Thoracic aorta (tissue), 2 donors: ENCODE measurements around the gene GAD2. TPM values are rescaled to one million over a fixed set of nuclear protein-coding genes. Genes with fewer than 3 reads are reported as not detected.

Experiments used
- ATAC-seq: fragments of 150-250 bp; one replicate; pipeline ENCODE4 v1.8.0; 2017; ENCODE audit warnings: low read depth; ENCODE audit not compliant: insufficient number of reproducible peaks, low FRiP score
- DNase-seq: peaks from one replicate; pipeline ENCODE4 v3.0.0-alpha.2; 2020; ENCODE audit warnings: low spot score
- H3K27ac ChIP-seq, 2 donors: fragments of 200-600 bp; sonication (generic); 1 replicate in 1 of 2; 2 replicates in 1 of 2; pipeline ENCODE4 v1.5.1; 2016; ENCODE audit warnings: mild to moderate bottlenecking in 2 of 2, moderate library complexity in 2 of 2
- H3K27me3 ChIP-seq: fragments of 200-600 bp; sonication (generic); replicated peaks from 2 replicates; pipeline ENCODE4 v1.6.0; 2016; ENCODE audit warnings: mild to moderate bottlenecking; ENCODE audit not compliant: insufficient read depth
- H3K36me3 ChIP-seq: fragments of 200-600 bp; sonication (generic); one replicate; pipeline ENCODE4 v1.5.1; 2016
- H3K4me1 ChIP-seq, 2 donors: fragments of 200-600 bp; sonication (generic); 1 replicate in 1 of 2; 2 replicates in 1 of 2; pipeline versions ENCODE4 v1.5.1 to v1.6.0; 2016; ENCODE audit warnings: low read depth in 2 of 2, mild to moderate bottlenecking in 1 of 2; ENCODE audit not compliant: control insufficient read depth in 1 of 2
- H3K4me3 ChIP-seq: fragments of 200-600 bp; sonication (generic); 2 replicates; pipeline ENCODE4 v1.5.1; 2016; ENCODE audit warnings: mild to moderate bottlenecking
- H3K9me3 ChIP-seq: fragments of 200-600 bp; sonication (generic); 2 replicates; pipeline ENCODE4 v1.5.1; 2016
- CTCF ChIP-seq: fragments of 200-600 bp; sonication (generic); IDR thresholded peaks from one replicate; pipeline ENCODE4 v1.5.1; 2019; ENCODE audit warnings: antibody characterized with exemption
- total RNA-seq, 2 donors: library from RNA; depleted of rRNA; stranded (reverse); fragments of >200 nt; gene quantifications; one replicate each; pipeline versions ENCODE4 v1.1.0 to v1.2.3, GENCODE V29; 2016

The GAD2 gene
- total RNA-seq, 2 donors from 2014 or later = not detected

DNA sequence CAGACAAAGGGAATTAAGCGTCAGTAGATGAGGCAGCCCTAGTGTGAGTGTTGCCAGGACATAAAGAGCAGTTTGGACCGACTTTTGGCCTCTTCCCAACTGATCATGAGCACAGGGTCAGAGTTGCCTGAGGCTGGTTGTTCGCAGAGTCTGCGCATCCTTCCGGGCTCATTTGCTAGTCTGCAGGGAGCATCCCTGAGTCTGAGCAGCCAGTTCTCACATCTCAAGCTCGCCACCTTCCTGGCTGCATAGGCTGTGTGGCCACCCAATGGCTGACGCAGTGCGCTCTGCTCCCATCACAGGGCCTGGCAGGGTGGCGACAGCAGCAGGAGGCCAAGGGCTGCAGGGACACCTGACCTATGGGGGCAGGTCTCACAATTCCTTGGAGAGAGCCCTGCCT lies 5.0 kb downstream of the GAD2 start:
- Histone ChIP-seq H3K4me1 (peaks cover 12 to 18% of the 10 kb centered on the region in 2 donors), H3K36me3 (no peaks in the 10 kb centered on the region), H3K27me3 (peaks cover 9% of the 10 kb centered on the region), H3K4me3 (no peak overlapping the region), H3K27ac (no peak overlapping the region), H3K9me3 (no peaks in the 10 kb centered on the region)
- TF ChIP-seq CTCF = no peak
- no peak for DNase-seq
- no peak for ATAC-seq

DNA sequence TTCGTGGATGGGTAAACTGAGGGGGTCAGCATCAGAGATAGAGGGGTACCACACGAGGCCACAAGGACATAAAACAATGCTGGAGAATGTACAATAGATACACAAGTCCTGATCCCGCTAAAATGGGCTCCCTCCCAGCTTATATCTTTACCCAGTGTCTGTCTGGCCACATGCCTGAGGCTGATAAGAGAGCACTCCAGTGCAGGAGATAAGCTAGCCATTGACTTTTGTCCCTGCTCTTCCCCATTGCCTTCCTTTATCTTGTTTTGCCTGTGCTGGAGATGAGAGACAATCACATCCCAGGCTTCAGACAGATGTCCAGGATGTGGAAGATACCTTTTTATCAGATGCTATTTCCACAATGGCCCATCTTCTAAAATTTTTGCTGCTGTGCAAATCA lies 6.0 kb downstream of the GAD2 start:
- TF ChIP-seq CTCF = no peak
- no peak for ATAC-seq
- DNase-seq = no peak
- H3K36me3 ChIP-seq = no peaks in the 10 kb centered on the region
- H3K4me1 ChIP-seq = peaks cover 5 to 8% of the 10 kb centered on the region in 2 donors
- H3K4me3 ChIP-seq = no peak overlapping the region
- H3K9me3 ChIP-seq = no peaks in the 10 kb centered on the region
- peaks cover 9% of the 10 kb centered on the region for H3K27me3 ChIP-seq
- H3K27ac ChIP-seq = no peak overlapping the region

DNA sequence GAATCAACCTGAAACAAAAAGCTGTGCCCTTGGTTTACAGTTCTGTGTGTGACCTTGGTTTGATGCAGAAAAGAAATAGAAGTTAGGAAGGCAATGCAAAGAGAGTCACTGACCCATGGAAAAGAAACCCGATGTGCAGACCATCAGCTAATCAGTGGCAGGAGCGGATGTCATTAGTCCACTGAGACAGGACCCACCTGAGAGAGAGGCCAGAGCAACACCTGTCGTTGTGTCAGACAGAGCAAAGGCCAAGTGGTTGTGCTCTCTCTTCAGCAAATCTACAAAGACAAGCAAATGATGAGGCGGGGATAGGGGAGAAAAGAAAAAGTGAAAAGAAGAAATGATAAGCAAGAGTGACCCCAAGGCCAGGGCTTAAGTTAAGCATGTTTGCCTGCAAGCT lies 8.7 kb downstream of the GAD2 start:
- Histone ChIP-seq H3K36me3 (no peaks in the 10 kb centered on the region), H3K4me1 (no peaks in the 10 kb centered on the region), H3K27me3 (no peaks in the 10 kb centered on the region), H3K27ac (no peak overlapping the region), H3K4me3 (no peak overlapping the region), H3K9me3 (no peaks in the 10 kb centered on the region)
- ATAC-seq = no peak
- no peak for TF ChIP-seq CTCF
- no peak for DNase-seq

- TF ChIP-seq CTCF = no peak
- H3K36me3 ChIP-seq = no peaks in the 10 kb centered on the region
- H3K27ac ChIP-seq = no peak overlapping the region
- DNase-seq (no peak), ATAC-seq (no peak)
- no peaks in the 10 kb centered on the region for H3K9me3 ChIP-seq
- no peak overlapping the region for H3K4me3 ChIP-seq
- no peaks in the 10 kb centered on the region for H3K4me1 ChIP-seq
- no peaks in the 10 kb centered on the region for H3K27me3 ChIP-seq
These were observed 11.2 kb downstream of the GAD2 start for GRCh38 chr10:26227786-26228185.

DNA sequence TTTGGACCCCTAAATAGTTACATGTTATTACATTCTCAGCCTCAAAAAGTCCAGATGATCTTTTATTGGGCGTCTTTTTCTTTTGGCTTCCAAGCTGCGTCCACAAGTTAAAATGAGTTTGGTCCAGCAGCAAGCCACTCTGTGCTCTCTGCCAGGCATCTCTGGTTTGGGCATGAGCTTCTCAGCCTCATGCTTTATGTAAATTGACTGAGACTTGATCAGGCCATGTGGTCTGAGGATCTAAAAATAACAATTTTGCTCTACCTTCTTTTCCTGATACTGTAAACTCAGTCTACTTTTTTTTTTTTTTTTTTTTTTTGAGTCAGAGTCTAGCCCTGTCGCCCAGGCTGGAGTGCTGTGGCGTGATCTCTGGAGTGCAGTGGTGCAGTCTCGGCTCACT lies 15.6 kb downstream of the GAD2 start:
- no peaks in the 10 kb centered on the region for H3K27me3 ChIP-seq
- ATAC-seq = no peak
- no peaks in the 10 kb centered on the region for H3K9me3 ChIP-seq
- no peak overlapping the region for H3K4me3 ChIP-seq
- no peak for DNase-seq
- H3K4me1 ChIP-seq = no peaks in the 10 kb centered on the region
- no peak for TF ChIP-seq CTCF
- no peak overlapping the region for H3K27ac ChIP-seq
- H3K36me3 ChIP-seq = no peaks in the 10 kb centered on the region
